Esophagus (tissue), 2 donors: ENCODE measurements around the gene PGBD2. TPM values are rescaled to one million over a fixed set of nuclear protein-coding genes. Genes with fewer than 3 reads are reported as not detected.
"Not testable (repeated sequence)": the region's sequence is repeated elsewhere in the genome, so short reads cannot be mapped to it uniquely, and the experiment has no call there.

Experiments used
- H3K27ac ChIP-seq, 2 donors: one replicate each; pipeline ENCODE4 v1.5.1; 2013; ENCODE audit warnings: low read depth in 2 of 2, mild to moderate bottlenecking in 2 of 2, inconsistent platforms in 1 of 2, low read length in 1 of 2, moderate library complexity in 1 of 2
- H3K27me3 ChIP-seq, 2 donors: one replicate each; pipeline ENCODE4 v1.6.1; 2013; ENCODE audit warnings: low read length in 2 of 2, control low read depth in 1 of 2, mild to moderate bottlenecking in 1 of 2; ENCODE audit not compliant: insufficient read depth in 2 of 2, control insufficient read depth in 1 of 2
- H3K36me3 ChIP-seq, 2 donors: one replicate each; pipeline ENCODE4 v1.6.1; 2013; ENCODE audit warnings: low read length in 1 of 2; ENCODE audit not compliant: control insufficient read depth in 2 of 2, insufficient read depth in 2 of 2
- H3K4me1 ChIP-seq, 2 donors: one replicate each; pipeline ENCODE4 v1.6.1; 2013; ENCODE audit warnings: low read length in 1 of 2; ENCODE audit not compliant: control insufficient read depth in 2 of 2, insufficient read depth in 2 of 2
- H3K4me3 ChIP-seq, 2 donors: one replicate each; pipeline ENCODE4 v1.5.1; 2013; ENCODE audit warnings: low read length in 2 of 2, mild to moderate bottlenecking in 2 of 2, low read depth in 1 of 2, moderate library complexity in 1 of 2
- H3K9me3 ChIP-seq, 2 donors: one replicate each; pipeline ENCODE4 v1.6.1; 2013; ENCODE audit warnings: mild to moderate bottlenecking in 2 of 2, low read depth in 1 of 2, low read length in 1 of 2, moderate library complexity in 1 of 2; ENCODE audit not compliant: control insufficient read depth in 2 of 2, insufficient read depth in 1 of 2
- WGBS, 2 donors: extraction: QIAGEN DNeasy Blood & Tissue Kit; methylation state at CpG; one replicate each; pipeline ENCODE4 v1.1.7; 2013; 5-methylcytosine and 5-hydroxymethylcytosine counted together
- polyA plus RNA-seq, 2 donors: library from polyadenylated mRNA; stranded (reverse); fragments of 200-250 nt; gene quantifications; one replicate each; pipeline ENCODE4 v1.2.3, GENCODE V29; 2013
- donor health status: healthy with polysubstance abuse.
- donor health status: Bipolar disorder and iron deficiency.

Gene PGBD2
- polyA plus RNA-seq, 2 donors = 3.8 to 7.2 TPM

DNA sequence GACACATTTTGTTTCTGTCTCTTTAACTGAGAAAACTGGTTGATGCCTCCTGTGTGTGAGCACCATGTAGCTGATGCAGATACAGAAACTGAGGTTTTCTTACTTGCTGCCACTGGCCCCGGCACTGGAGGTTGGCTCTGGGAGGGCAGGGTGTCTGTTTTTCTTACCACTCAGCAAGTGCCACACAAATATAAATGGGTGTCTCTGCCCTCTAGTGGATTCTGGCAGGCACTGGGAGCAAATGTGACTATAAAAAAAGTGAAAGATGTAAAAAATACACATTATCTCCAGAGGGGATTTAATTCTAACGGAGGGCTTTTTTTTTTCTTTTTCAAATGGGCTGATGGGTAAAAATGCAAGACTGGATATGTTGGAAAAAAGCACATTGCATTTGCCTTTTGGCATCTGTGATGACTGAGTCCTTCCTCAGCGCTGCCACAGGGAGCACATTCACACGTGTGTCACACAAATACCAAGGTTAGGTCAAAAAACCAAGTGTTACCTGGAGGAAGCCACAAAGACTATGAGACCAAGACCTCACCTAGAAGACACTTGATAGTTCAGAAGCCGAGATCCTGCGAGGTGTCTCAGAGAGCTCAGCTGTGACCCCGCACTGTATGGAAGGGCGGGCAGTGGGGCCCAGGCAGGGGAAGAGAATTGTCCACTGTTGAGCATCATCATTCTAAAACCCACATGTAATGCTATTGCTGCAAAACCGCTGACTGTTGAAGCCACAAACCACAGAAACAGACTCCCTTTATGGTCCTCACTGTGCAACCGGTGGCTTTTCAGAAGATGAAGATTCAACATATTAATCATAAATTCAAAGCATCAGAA is 18.9 kb downstream of the PGBD2 start:
- Histone ChIP-seq H3K4me1 (no peaks in the 10 kb centered on the region), H3K27me3 (no peaks in the 10 kb centered on the region), H3K27ac (no peak overlapping the region), H3K9me3 (no peaks in the 10 kb centered on the region), H3K4me3 (no peak overlapping the region), H3K36me3 (no peaks in the 10 kb centered on the region)
- WGBS, 2 donors = 56 to 58% methylated on average over 10 of the region's 10 CpGs

GRCh38 chr1:248925859-248926258 is 19.8 kb downstream of the PGBD2 start:
- WGBS, 2 donors = 81 to 84% methylated on average over 4 of the region's 4 CpGs
- not testable (repeated sequence) for H3K27me3 ChIP-seq, H3K36me3 ChIP-seq, H3K9me3 ChIP-seq, H3K4me3 ChIP-seq, H3K27ac ChIP-seq, H3K4me1 ChIP-seq

- Histone ChIP-seq H3K27ac (no peak overlapping the region), H3K36me3 (no peaks in the 10 kb centered on the region), H3K9me3 (no peaks in the 10 kb centered on the region), H3K27me3 (no peaks in the 10 kb centered on the region), H3K4me1 (no peaks in the 10 kb centered on the region), H3K4me3 (no peak overlapping the region)
- 74 to 77% methylated on average over 7 of the region's 7 CpGs for WGBS, 2 donors
Measured at GRCh38 chr1:248926401-248927182, 20.6 kb downstream of the PGBD2 start.

DNA sequence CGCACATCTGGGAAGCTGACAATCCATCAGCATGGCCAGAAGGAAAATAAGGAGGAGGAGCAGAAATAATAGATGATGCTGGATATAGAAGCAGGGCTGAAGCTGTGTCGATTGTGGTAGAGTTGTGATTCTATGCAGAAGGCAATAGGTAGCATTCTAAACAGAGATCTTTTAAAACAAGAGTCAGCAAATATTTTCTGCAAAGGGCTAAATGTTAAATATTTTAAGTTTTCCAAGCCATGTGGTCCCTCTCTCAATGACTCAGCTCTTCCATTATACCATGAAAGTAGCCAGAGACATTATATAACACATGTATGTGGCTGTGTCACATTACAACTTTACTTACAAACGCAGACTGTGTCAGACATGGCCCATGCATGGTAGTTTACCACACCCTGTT is 21.2 kb downstream of the PGBD2 start:
- H3K4me3 ChIP-seq, H3K9me3 ChIP-seq, H3K27me3 ChIP-seq, H3K27ac ChIP-seq, H3K36me3 ChIP-seq, H3K4me1 ChIP-seq: not testable (repeated sequence)
- 64 to 76% methylated on average over 3 of the region's 3 CpGs for WGBS, 2 donors

- H3K36me3 ChIP-seq, H3K4me1 ChIP-seq, H3K4me3 ChIP-seq, H3K27ac ChIP-seq, H3K9me3 ChIP-seq, H3K27me3 ChIP-seq: not testable (repeated sequence)
Measured at GRCh38 chr1:248928122-248928521, 22.1 kb downstream of the PGBD2 start.

DNA sequence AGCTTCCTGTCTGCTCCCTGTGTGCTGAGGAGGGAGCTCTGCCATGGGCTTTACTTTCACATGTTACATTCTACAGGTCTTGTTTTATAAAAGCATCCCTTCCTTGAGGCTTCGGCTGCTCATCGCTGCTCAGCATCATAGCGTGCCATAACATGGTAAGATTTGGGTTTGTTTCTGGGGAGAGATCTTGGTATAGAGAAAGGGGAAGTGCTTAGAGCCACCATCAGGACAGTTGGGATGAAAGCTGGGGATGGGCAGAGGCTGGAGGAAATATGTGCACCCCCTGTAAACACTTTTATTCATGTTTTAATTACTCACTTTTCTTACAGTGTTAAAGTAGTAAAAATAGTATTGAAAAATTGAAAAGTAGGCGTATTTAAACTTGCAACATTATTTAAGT is 24.0 kb downstream of the PGBD2 start:
- not testable (repeated sequence) for H3K4me1 ChIP-seq, H3K36me3 ChIP-seq, H3K9me3 ChIP-seq, H3K27me3 ChIP-seq, H3K4me3 ChIP-seq, H3K27ac ChIP-seq
- 97 to 98% methylated on average over 4 of the region's 4 CpGs for WGBS, 2 donors

- not testable (repeated sequence) for H3K27me3 ChIP-seq, H3K9me3 ChIP-seq, H3K4me1 ChIP-seq, H3K27ac ChIP-seq, H3K36me3 ChIP-seq, H3K4me3 ChIP-seq
- 70 to 76% methylated on average over 4 to 8 of the region's 9 CpGs for WGBS, 2 donors
Measured at GRCh38 chr1:248938173-248938809, 32.3 kb downstream of the PGBD2 start.

DNA sequence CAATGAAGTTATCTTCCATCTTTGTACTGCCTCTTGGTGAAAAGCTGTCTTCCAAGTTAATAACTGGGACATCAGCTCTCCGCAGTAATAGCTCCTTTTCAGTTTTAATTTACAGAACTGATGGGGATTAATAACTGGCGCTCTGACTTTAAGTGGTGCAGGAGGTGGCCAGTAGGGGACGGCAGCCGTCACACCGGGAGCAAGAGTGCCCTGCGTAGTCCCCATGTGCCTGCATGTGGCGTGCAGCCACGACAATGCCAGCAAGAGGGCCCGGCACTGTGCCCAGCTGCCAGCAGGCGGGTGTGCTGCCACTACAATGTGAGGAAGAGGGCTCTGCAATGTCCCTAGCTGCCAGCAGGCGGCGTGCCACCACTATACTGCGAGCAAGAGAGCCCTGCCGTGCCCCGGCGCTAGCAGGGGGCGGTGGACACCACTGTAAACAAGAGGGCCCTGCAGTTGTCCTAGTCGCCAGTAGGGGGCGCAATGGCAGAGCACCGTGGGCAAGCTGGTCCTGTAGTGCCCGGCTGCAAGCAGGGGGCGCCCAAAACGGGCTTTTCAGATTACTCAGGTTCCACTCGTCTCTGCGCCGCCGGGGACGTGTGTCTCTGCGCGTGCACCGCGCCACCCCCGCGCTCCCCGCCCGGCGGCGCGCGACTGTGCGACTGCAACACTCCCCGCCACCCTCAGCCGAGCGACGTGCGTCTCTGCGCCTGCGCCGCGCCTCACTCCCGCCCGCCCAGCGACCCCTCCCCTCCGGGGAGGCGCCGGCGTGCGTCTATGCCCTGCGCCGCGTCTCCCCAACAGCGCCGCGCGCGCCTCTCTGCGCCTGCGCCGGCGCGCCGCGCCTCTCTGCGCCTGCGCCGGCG is 38.3 kb downstream of the PGBD2 start:
- H3K4me1 ChIP-seq, H3K27ac ChIP-seq, H3K27me3 ChIP-seq, H3K36me3 ChIP-seq, H3K4me3 ChIP-seq, H3K9me3 ChIP-seq: not testable (repeated sequence)
- 75 to 77% methylated on average over 32 to 42 of the region's 77 CpGs for WGBS, 2 donors

DNA sequence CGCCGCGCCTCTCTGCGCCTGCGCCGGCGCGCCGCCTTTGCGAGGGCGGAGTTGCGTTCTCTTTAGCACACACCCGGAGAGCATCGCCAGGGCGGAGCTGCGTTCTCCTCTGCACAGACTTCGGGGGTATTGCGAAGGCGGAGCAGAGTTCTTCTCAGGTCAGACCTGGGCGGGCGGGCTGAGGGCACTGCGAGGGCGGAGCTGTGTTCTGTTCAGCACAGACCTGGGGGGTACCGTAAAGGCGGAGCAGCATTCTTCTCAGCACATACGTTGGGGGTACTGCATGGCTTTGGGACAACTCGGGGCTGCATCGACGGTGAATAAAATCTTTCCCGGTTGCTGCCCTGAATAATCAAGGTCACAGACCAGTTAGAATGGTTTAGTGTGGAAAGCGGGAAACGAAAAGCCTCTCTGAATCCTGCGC is 39.0 kb downstream of the PGBD2 start:
- not testable (repeated sequence) for H3K9me3 ChIP-seq, H3K36me3 ChIP-seq, H3K27ac ChIP-seq, H3K27me3 ChIP-seq, H3K4me1 ChIP-seq, H3K4me3 ChIP-seq
- 78 to 79% methylated on average over 21 to 24 of the region's 33 CpGs for WGBS, 2 donors
